HG02588 (cell line): ENCODE data around the gene MAFF.
"Not testable (repeated sequence)": the region's sequence is repeated elsewhere in the genome, so short reads cannot be mapped to it uniquely, and the experiment has no call there.

Source experiments
- ATAC-seq: cut with Tn5 transposase; IDR thresholded peaks from one replicate; pipeline ENCODE4 v1.9.1; 2021; ENCODE audit warnings: mild to moderate bottlenecking, moderate library complexity; ENCODE audit not compliant: unreplicated experiment

MAFF gene

DNA sequence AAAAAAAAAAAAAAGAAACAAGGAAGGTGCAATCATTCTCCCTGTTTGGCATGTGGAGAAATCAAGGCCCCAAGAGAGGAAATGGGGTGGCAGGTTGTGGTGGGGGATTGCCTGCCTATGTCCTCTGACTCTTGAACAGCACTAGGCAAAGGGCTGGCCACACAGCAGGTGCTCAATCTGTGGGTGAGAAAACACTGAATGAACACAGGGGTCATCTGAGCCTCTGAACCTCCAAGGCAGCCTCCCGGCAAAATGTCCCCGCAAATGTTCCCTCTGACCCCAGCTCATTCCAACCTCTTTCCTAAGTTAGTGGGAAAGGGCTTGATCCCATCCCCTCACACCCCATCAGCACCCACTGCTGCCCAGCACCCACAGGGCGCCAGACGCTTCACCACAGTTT is 24.8 kb upstream of the MAFF start:
- ATAC-seq = no peak

DNA sequence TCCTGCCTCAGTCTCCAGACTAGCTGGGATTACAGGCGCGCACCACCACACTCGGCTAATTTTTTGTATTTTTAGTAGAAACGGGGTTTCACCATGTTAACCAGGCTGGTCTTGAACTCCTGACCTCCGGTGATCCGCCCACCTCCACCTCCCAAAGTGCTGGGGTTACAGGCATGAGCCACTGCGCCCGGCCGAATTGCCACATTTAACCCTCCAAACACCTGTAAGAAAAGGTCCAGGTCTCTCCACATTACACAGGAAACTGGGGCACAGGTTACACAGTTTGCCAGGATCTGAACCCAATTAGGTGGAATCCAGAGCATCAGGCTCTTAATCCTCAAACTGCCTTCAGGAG is 24.2 kb upstream of the MAFF start:
- not testable (repeated sequence) for ATAC-seq

DNA sequence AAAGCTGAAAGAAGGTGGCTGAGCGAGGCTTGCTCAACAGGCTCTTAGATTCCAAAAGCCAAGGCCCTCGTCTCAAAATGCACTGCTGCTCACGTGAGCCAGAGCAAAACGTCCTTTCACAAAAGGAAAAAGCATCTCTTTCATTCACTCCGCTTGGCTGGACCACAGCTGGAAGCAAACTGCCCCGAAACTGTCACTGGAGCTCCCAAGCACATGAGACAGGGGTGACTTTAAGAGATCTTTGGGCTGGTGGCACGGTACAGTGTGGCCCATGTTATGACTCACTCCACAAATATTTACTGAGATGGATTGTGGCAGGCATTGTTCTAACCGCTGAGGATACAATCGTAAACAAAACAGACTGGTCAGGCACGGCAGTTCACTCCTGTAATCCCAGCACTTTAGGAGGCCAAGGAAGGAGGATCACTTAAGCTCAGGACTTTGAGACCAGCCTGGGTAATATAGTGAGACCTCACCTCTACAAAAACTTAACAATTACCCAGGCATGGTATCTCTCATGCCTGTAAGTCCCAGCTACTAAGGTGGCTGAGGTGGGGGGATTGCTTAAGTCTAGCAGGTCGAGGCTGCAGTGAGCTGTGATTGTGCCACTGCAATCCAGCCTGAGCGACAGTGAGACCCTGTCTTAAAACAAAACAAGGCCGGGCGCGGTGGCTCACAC is 23.7 kb upstream of the MAFF start:
- no peak for ATAC-seq

DNA sequence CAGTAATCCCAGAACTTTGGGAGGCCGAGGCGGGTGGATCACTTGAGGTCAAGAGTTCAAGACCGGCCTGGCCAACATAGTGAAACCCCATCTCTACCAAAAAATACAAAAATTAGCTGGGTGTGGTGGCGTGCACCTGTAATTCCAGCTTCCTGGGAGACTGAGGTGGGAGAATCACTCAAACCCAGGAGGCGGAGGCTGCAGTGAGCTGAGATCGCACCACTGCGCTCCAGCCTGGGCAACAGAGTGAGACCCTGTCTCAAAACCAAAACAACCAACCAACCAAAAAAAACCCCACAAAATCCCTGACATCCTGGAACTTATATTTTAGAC is 23.2 kb upstream of the MAFF start:
- not testable (repeated sequence) for ATAC-seq

GRCh38 chr22:38180841-38181452 is 20.8 kb upstream of the MAFF start:
- ATAC-seq = no peak

DNA sequence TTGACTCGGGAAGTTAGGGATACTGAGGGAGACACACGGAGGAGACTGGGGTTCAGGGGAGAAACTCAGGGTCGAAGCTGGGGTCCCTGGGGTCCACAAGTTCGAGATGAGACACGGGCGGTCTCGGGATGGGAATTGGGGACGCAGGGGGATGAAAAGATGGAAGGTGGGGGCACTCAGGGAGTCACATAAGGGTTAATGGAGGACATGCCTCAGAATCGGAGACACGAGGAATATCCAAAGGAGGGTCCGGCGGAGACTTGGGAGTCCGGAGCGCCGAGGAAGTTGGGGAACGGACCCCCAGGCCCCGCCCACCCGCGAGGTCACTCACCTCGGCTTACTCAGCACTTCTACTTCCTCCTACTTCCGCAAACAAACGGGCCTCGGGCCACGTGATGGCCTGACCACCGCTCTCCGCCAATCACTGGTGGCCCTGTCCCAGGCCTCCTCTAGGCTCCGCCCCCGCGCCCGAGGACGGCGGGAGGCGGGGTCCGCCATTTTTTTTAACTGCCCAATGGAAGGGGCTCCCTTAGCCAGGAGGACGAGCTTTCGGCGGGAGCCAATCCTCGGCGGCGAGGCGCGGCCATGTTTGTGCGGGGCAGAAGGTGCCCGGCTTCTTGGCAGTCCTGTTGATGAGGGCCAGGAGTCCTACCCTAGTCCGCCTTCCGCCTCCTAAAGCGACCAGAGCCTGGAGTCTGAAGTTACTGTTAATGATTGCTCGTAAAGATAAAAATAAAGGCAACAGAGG is 20.2 kb upstream of the MAFF start, which contains the start of gene PLA2G6:
Gene PLA2G6, minus strand, starts transcription at position 378 of the 748 bp plus-strand sequence. CDS start 12,404 bp downstream, outside the sequence.
- peak; percentile 89 for ATAC-seq

GRCh38 chr22:38184788-38185187 is 17.0 kb upstream of the MAFF start:
- no peak for ATAC-seq

DNA sequence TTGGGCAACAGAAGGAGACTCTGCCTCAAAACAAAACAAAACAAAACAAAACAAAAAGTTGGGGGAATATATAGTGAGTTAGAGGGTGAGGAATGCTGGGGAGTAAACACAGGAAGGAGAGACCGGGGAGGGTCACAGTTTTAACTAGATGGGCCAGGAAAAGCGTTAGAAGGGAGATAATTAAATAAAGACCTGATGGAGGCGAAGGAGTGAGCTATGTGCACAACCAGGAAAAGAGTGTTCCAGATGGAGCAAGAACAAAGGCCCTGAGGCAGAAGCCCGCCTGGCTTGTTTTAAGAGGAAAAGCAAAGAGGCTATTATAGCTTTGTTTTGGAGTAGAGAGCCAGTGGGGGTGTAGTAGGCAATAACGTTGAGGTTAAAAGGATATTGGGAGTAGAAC is 15.4 kb upstream of the MAFF start:
- ATAC-seq = no peak

GRCh38 chr22:38187413-38188212 is 14.2 kb upstream of the MAFF start:
- ATAC-seq = no peak

GRCh38 chr22:38189104-38189503 is 12.7 kb upstream of the MAFF start:
- no peak for ATAC-seq

GRCh38 chr22:38190581-38190980 is 11.2 kb upstream of the MAFF start:
- no peak for ATAC-seq

GRCh38 chr22:38191055-38191454 is 10.7 kb upstream of the MAFF start:
- ATAC-seq = no peak

DNA sequence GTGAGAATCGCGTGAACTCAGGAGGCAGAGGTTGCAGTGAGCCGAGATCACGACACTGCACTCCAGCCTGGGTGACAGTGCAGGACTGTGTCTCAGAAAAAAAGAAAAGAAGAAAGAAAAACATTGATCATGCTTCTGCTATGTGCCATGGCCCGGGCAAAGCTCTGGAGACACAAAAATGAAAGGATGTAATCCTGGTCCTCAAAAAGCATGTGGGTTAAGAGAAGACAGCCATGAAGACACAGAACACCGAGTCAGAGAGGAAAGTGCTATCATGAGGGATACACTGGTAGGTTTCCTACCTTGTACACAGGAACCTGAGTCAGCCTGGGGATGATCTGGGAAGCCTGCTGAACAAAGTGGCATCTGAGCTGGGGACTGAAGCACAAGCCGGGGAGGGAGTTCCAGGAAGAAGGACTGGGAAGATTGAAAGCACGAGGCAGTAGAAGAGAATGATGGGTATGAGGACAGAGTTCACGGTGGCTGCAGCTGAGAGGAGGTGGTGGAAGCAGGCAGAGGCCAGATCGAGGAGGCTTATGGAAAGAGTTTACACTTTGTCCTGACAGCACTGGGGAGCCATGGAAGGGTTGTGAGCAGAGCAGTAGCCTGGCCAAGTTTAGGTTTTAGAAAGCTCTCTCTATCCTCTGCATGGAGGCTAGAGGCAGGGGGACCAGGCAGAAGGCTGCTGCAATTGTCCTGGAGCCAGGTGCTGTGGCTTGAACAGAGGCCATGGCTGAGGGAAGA is 9.9 kb upstream of the MAFF start:
- no peak for ATAC-seq

DNA sequence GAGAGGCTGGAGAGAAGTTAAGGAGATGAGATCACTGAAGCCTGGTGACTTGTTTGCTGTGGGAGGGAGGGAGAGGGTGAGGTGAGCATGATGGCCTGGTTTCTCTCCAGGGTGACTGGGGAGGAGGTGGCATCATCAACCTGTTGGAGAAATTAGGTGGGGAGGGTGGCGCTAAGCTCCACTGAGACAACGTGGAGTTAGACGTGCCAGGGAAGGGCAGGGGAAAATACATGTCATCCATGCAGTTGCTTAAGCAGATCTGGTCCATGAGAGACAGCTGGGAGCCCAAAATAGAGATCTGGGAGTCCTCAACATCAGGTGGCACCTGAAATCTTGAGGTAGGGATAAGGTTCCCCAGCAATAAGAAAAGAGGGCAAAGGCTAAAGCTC is 9.3 kb upstream of the MAFF start:
- ATAC-seq = no peak

DNA sequence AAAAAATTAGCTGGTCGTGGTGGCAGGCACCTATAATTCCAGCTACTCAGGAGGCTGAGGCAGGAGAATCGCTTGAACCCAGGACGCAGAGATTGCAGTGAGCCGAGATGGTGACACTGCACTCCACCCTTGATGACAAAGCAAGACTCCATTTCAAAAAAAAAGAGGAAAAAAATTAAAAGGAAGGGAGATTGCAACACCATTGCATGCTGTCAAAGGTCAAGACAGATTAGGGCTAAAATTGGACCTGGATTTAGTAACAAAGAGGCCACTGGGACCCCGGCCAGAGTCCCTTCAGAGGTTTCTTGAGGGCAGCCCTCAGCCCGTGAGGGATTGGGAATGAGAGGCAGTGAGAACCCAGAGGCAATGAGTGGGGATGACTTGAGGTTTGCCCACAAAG is 8.2 kb upstream of the MAFF start:
- no peak for ATAC-seq

GRCh38 chr22:38196791-38197419 is 4.9 kb upstream of the MAFF start:
- no peak for ATAC-seq

GRCh38 chr22:38199826-38200559 is 1.8 kb upstream of the MAFF start:
- no peak for ATAC-seq

GRCh38 chr22:38201371-38201710 is 453 bp upstream of the MAFF start:
- ATAC-seq = no peak

DNA sequence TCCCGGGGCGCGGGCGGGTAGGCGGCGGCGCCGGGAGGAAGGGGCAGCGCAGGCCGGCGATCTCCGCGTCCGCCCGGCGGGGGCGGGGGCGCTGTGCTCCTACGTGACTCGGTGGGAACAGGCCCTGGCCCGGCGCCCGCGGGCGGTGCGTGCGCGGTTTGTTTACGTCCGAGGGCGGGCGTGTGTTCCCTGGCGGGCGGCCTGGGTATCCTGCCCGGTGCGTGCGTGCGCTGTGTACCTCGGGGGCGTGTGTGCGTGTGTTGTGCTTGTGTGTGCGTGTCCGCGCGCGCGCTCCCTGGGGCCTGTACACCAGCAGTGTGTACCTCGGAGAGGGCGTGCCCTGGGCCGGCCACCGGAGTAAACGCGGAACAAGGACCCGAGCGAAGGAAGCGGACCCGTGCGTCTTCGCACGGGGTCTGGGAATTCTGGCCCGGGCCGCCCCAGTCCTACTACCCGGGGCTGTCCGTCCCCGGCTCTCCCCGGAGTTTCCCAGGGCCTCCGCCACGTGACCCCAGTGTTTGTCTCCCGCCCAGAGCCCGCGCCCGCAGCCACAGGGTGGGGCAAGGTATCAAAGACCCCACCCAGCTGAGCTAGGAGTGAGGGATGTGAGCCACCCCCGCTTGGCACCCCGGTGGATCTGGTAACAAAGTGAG is 769 bp downstream of the MAFF start:
- ATAC-seq = peak; percentile 26
